Nephron (organoid): ENCODE measurements around the gene PCDHB13.
"Not testable (repeated sequence)": the region's sequence is repeated elsewhere in the genome, so short reads cannot be mapped to it uniquely, and the experiment has no call there.

Source experiments
- H3K27ac Mint-ChIP-seq, 3 experiments: 2 replicates each; pipeline ENCODE4 v1.8.0; 2020; ENCODE audit warnings: mixed read lengths in 3 of 3, mild to moderate bottlenecking in 2 of 3, moderate library complexity in 1 of 3
- H3K27me3 Mint-ChIP-seq: 2 replicates; pipeline ENCODE4 v1.8.0; 2021; ENCODE audit warnings: low read depth, mild to moderate bottlenecking, moderate library complexity, mixed read lengths
- H3K36me3 Mint-ChIP-seq: 2 replicates; pipeline ENCODE4 v1.8.0; 2020; ENCODE audit warnings: low read depth, mixed read lengths
- H3K4me1 Mint-ChIP-seq: 2 replicates; pipeline ENCODE4 v1.8.0; 2020; ENCODE audit warnings: mixed read lengths
- H3K4me3 Mint-ChIP-seq, 3 experiments: 2 replicates each; pipeline ENCODE4 v1.8.0; 2020; ENCODE audit warnings: mild to moderate bottlenecking in 3 of 3, mixed read lengths in 3 of 3, moderate library complexity in 2 of 3
- H3K9me3 Mint-ChIP-seq: 2 replicates; pipeline ENCODE4 v1.8.0; 2020; ENCODE audit warnings: mixed read lengths
- TF ChIP-seq, protein P1 (sequence below), 3 experiments: fragments of 200-600 bp; sonication (generic); IDR thresholded peaks; one replicate each; pipeline ENCODE4 v1.5.0; 2021; ENCODE audit warnings: antibody characterized with exemption in 3 of 3; ENCODE audit not compliant: unreplicated experiment in 3 of 3

The PCDHB13 gene

DNA sequence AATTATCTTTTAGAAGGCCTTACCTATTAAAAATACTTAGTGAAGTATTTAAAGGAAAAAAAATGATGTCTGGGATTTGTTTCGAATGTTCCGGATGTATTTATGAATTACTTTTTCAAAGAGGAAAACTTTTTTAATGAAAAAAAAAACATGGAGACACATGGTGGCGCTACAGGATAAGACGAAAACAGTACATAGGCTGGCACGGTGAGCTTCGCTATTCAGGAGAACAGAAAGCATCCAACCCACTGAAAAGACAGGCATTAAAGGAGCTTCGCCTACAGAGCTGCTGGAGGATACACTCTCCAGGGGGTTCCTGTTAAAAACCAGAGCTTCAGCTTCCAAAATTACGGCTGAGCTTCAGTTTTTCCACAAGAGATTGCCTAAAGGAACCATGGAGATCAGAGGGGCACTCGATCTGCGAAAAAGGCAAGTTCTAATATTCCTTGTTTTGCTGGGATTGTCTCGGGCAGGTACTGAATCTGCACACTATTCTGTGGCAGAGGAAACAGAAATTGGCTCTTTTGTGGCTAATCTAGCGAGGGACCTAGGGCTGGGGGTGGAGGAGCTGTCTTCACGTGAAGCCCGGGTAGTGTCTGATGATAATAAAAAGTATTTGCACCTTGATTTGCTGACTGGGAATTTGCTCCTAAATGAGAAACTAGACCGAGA lies 9.5 kb downstream of the PCDHB13 start, which contains the start of gene PCDHB14:
Gene PCDHB14 (plus strand): TSS at position 232 of the 672 bp plus-strand sequence. CDS start 163 bp downstream, at position 395.
- Mint-ChIP-seq H3K36me3 (peaks cover 83% of the 10 kb centered on the region), H3K4me1 (no peaks in the 10 kb centered on the region), H3K4me3 (peak within 1 kb of the TSS; percentile 77 to 88 (median 85)), H3K27ac (peak within 1 kb of the TSS; percentile 67 to 83 (median 82)), H3K9me3 (peaks cover 76% of the 10 kb centered on the region), H3K27me3 (no peaks in the 10 kb centered on the region)
- TF ChIP-seq, protein P1, sequence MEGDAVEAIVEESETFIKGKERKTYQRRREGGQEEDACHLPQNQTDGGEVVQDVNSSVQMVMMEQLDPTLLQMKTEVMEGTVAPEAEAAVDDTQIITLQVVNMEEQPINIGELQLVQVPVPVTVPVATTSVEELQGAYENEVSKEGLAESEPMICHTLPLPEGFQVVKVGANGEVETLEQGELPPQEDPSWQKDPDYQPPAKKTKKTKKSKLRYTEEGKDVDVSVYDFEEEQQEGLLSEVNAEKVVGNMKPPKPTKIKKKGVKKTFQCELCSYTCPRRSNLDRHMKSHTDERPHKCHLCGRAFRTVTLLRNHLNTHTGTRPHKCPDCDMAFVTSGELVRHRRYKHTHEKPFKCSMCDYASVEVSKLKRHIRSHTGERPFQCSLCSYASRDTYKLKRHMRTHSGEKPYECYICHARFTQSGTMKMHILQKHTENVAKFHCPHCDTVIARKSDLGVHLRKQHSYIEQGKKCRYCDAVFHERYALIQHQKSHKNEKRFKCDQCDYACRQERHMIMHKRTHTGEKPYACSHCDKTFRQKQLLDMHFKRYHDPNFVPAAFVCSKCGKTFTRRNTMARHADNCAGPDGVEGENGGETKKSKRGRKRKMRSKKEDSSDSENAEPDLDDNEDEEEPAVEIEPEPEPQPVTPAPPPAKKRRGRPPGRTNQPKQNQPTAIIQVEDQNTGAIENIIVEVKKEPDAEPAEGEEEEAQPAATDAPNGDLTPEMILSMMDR (IDR thresholded peaks at IDR 0.05; ENCODE audit: unreplicated experiment in 3 of 3) = peak in 1 of 3 experiments; percentile 43

DNA sequence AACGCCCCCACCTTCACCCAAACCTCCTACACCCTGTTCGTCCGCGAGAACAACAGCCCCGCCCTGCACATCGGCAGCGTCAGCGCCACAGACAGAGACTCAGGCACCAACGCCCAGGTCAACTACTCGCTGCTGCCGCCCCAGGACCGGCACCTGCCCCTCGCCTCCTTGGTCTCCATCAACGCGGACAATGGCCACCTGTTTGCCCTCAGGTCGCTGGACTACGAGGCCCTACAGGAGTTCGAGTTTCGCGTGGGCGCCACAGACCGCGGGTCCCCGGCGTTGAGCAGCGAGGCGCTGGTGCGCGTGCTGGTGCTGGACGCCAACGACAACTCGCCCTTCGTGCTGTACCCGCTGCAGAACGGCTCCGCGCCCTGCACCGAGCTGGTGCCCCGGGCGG lies 11.1 kb downstream of the PCDHB13 start:
- H3K36me3 Mint-ChIP-seq = peaks cover 74% of the 10 kb centered on the region
- H3K4me1 Mint-ChIP-seq, H3K27ac Mint-ChIP-seq, H3K4me3 Mint-ChIP-seq, H3K27me3 Mint-ChIP-seq: not testable (repeated sequence)
- peaks cover 69% of the 10 kb centered on the region for H3K9me3 Mint-ChIP-seq

DNA sequence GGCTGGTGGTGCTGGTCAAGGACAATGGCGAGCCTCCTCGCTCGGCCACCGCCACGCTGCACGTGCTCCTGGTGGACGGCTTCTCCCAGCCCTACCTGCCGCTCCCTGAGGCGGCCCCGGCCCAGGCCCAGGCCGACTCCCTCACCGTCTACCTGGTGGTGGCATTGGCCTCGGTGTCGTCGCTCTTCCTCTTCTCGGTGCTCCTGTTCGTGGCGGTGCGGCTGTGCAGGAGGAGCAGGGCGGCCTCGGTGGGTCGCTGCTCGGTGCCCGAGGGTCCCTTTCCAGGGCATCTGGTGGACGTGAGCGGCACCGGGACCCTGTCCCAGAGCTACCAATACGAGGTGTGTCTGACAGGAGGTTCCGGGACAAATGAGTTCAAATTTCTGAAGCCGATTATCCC lies 11.7 kb downstream of the PCDHB13 start:
- H3K27me3 Mint-ChIP-seq, H3K4me1 Mint-ChIP-seq, H3K27ac Mint-ChIP-seq, H3K4me3 Mint-ChIP-seq: not testable (repeated sequence)
- H3K9me3 Mint-ChIP-seq = peaks cover 67% of the 10 kb centered on the region
- peaks cover 68% of the 10 kb centered on the region for H3K36me3 Mint-ChIP-seq

DNA sequence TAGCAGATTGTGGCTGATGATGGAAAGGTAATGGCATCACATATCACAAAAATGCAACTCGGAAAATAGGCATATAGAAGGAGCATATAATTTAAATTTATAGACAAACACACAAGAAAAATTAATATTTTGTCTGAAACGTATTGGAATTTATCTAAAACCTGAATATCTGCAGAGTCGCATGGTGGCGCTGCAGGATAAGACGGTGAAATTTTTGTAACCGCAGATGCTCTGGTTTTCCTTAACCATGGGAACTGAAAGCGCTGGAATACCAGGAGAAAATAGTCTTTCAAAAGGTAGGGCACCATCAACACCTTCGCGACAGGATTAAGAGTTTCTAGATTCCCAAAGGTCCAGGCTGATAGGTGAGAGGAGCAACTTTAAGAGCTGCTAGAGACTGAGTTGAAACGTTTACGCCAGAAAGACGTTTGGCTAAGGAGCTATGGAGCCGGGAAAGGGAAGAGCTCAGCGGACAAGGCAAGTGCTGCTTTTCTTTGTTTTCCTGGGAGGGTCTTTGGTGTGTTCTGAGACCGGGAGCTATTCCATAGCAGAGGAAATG lies 20.5 kb downstream of the PCDHB13 start:
- peaks cover 56% of the 10 kb centered on the region for H3K36me3 Mint-ChIP-seq
- no peak overlapping the region for H3K4me3 Mint-ChIP-seq
- H3K27ac Mint-ChIP-seq = no peak overlapping the region
- no peaks in the 10 kb centered on the region for H3K27me3 Mint-ChIP-seq
- peaks cover 65% of the 10 kb centered on the region for H3K9me3 Mint-ChIP-seq
- TF ChIP-seq, protein P1 (IDR thresholded peaks at IDR 0.05; ENCODE audit: unreplicated experiment in 3 of 3) = no peak
- no peaks in the 10 kb centered on the region for H3K4me1 Mint-ChIP-seq

DNA sequence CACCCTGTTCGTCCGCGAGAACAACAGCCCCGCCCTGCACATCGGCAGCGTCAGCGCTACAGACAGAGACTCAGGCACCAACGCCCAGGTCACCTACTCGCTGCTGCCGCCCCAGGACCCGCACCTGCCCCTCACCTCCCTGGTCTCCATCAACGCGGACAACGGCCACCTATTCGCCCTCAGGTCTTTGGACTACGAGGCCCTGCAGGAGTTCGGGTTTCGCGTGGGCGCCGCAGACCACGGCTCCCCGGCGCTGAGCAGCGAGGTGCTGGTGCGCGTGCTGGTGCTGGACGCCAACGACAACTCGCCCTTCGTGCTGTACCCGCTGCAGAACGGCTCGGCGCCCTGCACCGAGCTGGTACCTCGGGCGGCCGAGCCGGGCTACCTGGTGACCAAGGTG lies 22.2 kb downstream of the PCDHB13 start:
- not testable (repeated sequence) for H3K27ac Mint-ChIP-seq, H3K4me1 Mint-ChIP-seq, H3K4me3 Mint-ChIP-seq, H3K27me3 Mint-ChIP-seq
- Mint-ChIP-seq H3K36me3 (peaks cover 74% of the 10 kb centered on the region), H3K9me3 (peaks cover 79% of the 10 kb centered on the region)

DNA sequence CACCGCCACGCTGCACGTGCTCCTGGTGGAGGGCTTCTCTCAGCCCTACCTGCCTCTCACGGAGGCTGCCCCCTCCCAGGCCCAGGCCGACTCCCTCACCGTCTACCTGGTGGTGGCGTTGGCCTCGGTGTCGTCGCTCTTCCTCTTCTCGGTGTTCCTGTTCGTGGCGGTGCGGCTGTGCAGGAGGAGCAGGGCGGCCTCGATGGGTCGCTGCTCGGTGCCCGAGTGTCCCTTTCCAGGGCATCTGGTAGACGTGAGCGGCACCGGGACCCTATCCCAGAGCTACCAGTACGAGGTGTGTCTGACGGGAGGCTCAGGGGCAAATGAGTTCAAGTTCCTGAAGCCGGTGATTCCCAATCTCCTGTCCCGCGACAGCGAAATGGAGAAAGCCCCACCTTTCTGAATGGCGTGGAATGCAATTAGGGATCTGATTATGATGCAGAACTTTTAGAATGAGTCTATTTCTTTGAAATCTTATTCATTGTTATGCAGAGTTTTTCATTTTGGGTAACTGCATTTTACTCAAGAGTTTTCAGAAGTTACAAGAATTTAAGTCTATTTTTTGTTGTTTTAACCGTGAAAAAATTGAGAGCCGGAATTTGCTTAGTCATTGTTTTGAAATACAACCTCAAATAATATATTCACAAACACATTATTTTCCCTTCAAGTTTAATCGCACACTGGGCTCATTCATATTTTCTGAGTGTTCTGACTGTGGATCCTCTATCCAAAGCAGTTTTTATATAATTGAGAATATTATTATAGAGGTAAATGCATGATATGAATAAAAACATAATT lies 23.0 kb downstream of the PCDHB13 start:
- Mint-ChIP-seq H3K36me3 (peaks cover 71% of the 10 kb centered on the region), H3K4me1 (no peaks in the 10 kb centered on the region), H3K9me3 (peaks cover 75% of the 10 kb centered on the region), H3K27ac (no peak overlapping the region), H3K4me3 (no peak overlapping the region), H3K27me3 (no peaks in the 10 kb centered on the region)
- TF ChIP-seq, protein P1 (IDR thresholded peaks at IDR 0.05; ENCODE audit: unreplicated experiment in 3 of 3) = no peak

DNA sequence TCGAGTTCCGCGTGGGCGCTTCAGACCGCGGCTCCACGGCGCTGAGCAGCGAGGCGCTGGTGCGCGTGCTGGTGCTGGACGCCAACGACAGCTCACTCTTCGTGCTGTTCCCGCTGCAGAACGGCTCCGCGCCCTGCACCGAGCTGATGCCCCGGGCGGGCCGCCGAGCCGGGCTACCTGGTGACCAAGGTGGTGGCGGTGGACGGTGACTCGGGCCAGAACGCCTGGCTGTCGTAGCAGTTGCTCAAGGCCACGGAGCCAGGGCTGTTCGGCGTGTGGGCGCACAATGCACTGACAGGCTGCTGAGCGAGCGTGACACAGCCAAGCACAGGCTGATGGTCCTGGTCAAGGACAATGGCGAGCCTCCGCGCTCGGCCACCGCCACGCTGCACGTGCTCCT lies 27.8 kb downstream of the PCDHB13 start:
- Mint-ChIP-seq H3K27me3 (no peaks in the 10 kb centered on the region), H3K27ac (no peak overlapping the region), H3K9me3 (peaks cover 82% of the 10 kb centered on the region), H3K4me1 (no peaks in the 10 kb centered on the region), H3K4me3 (no peak overlapping the region), H3K36me3 (peaks cover 83% of the 10 kb centered on the region)
- TF ChIP-seq, protein P1 (IDR thresholded peaks at IDR 0.05; ENCODE audit: unreplicated experiment in 3 of 3) = no peak
